HEK293T (cell line): ENCODE measurements around the gene ATAD2B.

ENCODE experiments used
- CTCF ChIA-PET: fragments of 350-600 bp; formaldehyde crosslinking; extraction: SDS; loops from one replicate; lab custom pipeline; 2021; ENCODE audit warnings: antibody characterized with exemption, inconsistent platforms; lab: Yijun Ruan, JAX
- POLR2A ChIA-PET: fragments of 350-600 bp; formaldehyde crosslinking; extraction: SDS; loops from one replicate; lab custom pipeline; 2020; ENCODE audit warnings: antibody characterized with exemption, inconsistent platforms; lab: Yijun Ruan, JAX
- DNase-seq: peaks from one replicate; pipeline ENCODE4 v3.0.0; 2012; ENCODE audit warnings: mixed read lengths; ENCODE audit errors: extremely low spot score
- ARNT ChIP-seq: fragments of 450-650 bp; IDR thresholded peaks from 2 replicates; pipeline ENCODE4 v1.6.1; 2017; ENCODE audit warnings: mild to moderate bottlenecking
- BHLHE40 ChIP-seq: fragments of 450-650 bp; IDR thresholded peaks from 2 replicates; pipeline ENCODE4 v1.6.1; 2016; ENCODE audit warnings: mild to moderate bottlenecking, moderate library complexity, borderline replicate concordance
- CTBP1 ChIP-seq: fragments of 450-650 bp; IDR thresholded peaks from 2 replicates; pipeline ENCODE4 v1.6.1; 2016; ENCODE audit warnings: borderline replicate concordance
- ELF4 ChIP-seq: fragments of 450-650 bp; IDR thresholded peaks from 2 replicates; pipeline ENCODE4 v1.6.1; 2017; ENCODE audit warnings: antibody characterized with exemption
- FOXA1 ChIP-seq: fragments of 450-650 bp; IDR thresholded peaks from 2 replicates; pipeline ENCODE4 v1.6.1; 2016; ENCODE audit warnings: mild to moderate bottlenecking
- FOXK2 ChIP-seq: fragments of 450-650 bp; IDR thresholded peaks from 2 replicates; pipeline ENCODE4 v1.6.1; 2016; ENCODE audit warnings: mild to moderate bottlenecking
- FOXM1 ChIP-seq: fragments of 450-650 bp; IDR thresholded peaks from 2 replicates; pipeline ENCODE4 v1.6.1; 2017; ENCODE audit warnings: mild to moderate bottlenecking, borderline replicate concordance
- HDGF ChIP-seq: fragments of 450-650 bp; IDR thresholded peaks from 2 replicates; pipeline ENCODE4 v1.6.1; 2017; ENCODE audit warnings: antibody characterized with exemption, borderline replicate concordance
- L3MBTL2 ChIP-seq: fragments of 450-650 bp; conservative IDR thresholded peaks from 2 replicates; pipeline ENCODE4 v1.6.1; 2016; ENCODE audit warnings: mild to moderate bottlenecking
- LEF1 ChIP-seq: fragments of 450-650 bp; IDR thresholded peaks from 2 replicates; pipeline ENCODE4 v1.6.1; 2017; ENCODE audit warnings: mild to moderate bottlenecking, borderline replicate concordance
- NFRKB ChIP-seq: fragments of 450-650 bp; IDR thresholded peaks from 2 replicates; pipeline ENCODE4 v1.6.1; 2016; ENCODE audit warnings: mild to moderate bottlenecking, moderate library complexity
- PKNOX1 ChIP-seq: fragments of 450-650 bp; IDR thresholded peaks from 2 replicates; pipeline ENCODE4 v1.6.1; 2016
- SP1 ChIP-seq: fragments of 450-650 bp; IDR thresholded peaks from 2 replicates; pipeline ENCODE4 v1.6.1; 2017
- SUZ12 ChIP-seq: fragments of 450-650 bp; IDR thresholded peaks from 2 replicates; pipeline ENCODE4 v1.6.1; 2016; ENCODE audit warnings: mild to moderate bottlenecking
- TARDBP ChIP-seq: fragments of 450-650 bp; IDR thresholded peaks from 2 replicates; pipeline ENCODE4 v1.6.1; 2016
- ZNF384 ChIP-seq: fragments of 450-650 bp; IDR thresholded peaks from 2 replicates; pipeline ENCODE4 v1.6.1; 2016

Gene ATAD2B

DNA sequence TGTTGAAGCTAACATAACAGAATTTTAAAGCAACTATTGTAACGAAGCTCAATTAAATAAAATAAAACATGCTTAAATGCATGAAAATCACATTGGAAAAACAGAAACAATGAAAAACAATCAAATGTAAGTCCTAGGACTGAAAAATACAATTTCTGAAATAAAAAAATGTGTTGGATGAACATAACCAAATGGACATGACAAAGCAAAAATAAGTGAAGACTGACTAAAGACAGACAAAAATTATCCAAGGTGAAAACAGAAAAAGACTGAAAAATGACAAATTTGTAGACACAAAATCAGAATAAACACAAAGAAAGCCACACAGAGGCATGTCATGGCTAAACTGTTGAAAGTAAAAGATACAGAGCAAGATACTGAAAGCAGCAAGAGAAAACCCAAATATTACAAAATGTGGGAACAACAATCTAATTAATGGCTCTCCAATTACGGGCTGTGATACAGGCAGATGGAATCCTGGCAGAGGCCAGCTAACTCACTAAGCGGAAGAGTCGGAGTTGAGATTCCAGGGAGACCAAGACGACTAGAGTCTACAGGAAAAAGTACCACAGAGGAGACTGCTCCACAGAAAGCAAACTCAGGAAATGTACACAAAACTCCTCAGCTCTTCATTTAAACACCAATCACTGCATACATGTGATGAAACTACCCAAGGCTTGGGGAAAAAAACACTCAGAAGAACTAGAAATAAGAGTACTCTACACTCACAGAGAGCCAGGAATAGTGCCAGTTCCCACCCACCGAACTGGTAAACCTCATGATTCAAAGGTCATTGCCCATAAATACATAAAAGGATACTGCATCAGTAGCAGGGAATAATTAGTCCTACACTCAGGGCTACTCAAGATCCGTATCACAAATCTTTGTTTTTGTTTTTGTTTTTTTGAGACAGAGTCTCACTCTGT, 83.6 kb downstream of the ATAD2B start:
- no peak for DNase-seq
- CTCF ChIA-PET, result no interaction called here
- POLR2A ChIA-PET, result no interaction called here
- no peak for TF ChIP-seq LEF1
- no peak for TF ChIP-seq FOXK2

DNA sequence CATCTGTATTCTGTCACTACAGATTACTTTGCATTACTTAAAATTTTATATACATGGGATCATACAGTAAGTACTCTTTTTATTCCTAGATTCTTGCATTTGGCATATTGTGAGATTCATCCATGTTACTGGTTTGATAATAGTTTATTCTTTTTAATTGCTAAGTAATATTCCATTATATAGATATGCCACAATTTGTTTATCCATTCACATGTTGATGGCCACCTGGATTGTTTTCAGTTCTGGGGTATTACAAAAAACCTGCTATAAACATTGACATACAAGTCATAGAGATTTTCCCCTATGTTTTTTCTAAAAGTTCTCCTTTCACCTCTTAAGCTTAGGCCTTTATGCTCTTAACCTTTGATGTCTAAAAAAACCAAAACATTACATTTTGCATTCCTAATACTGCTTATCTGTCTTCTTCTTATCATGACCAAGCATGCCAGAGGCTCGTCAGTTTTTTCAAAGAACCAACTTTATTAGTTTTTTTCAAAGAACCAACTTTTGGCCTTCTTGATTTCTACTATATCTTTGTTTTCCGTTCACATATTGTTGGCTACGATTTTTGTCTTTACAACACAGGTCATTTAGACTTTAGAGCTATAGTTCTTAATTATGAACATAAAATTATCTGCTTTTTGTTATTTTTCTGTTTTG, 86.9 kb downstream of the ATAD2B start:
- DNase-seq, result no peak
- ChIA-PET POLR2A (no interaction called here), CTCF (no interaction called here)
- TF ChIP-seq L3MBTL2, result no peak

- TF ChIP-seq FOXK2, result no peak
- TF ChIP-seq FOXA1, result no peak
- no peak for TF ChIP-seq CTBP1
- no peak for TF ChIP-seq ARNT
- TF ChIP-seq NFRKB, result no peak
- TF ChIP-seq ELF4, result no peak
- no peak for TF ChIP-seq LEF1
- no peak for TF ChIP-seq L3MBTL2
- no peak for TF ChIP-seq HDGF
- TF ChIP-seq TARDBP, result no peak
- TF ChIP-seq ZNF384, result no peak
- POLR2A ChIA-PET, result no interaction called here
- CTCF ChIA-PET, result no interaction called here
- no peak for DNase-seq
Measured at GRCh38 chr2:23838996-23839395, 87.9 kb downstream of the ATAD2B start.

DNA sequence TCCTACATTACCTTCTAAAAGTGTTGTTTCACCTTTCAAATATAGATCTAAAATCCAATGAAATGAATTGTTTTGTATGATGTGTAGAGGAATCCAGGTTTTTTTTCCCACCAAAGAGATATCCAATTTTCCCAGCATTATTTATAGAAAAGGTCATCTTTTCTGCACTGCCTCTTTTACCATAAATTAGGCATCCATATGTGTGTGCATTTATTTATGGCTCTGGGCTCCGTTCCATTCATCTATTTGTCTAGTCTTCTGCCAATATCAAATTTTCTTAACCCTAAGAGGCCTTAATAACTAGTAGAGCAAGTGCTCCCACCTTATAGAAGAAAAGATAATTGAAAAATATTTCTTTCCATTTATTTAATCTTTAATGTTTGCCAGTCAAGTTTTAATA, 88.3 kb downstream of the ATAD2B start:
- DNase-seq, result no peak
- ChIA-PET CTCF (no interaction called here), POLR2A (no interaction called here)
- no peak for TF ChIP-seq ZNF384

GRCh38 chr2:23837871-23838270, 89.1 kb downstream of the ATAD2B start:
- DNase-seq, result no peak
- CTCF ChIA-PET, result no interaction called here
- TF ChIP-seq NFRKB, result no peak
- no peak for TF ChIP-seq BHLHE40
- TF ChIP-seq SUZ12, result no peak
- no peak for TF ChIP-seq FOXK2
- TF ChIP-seq TARDBP, result no peak
- no peak for TF ChIP-seq L3MBTL2
- no peak for TF ChIP-seq ELF4
- no peak for TF ChIP-seq LEF1
- TF ChIP-seq ARNT, result no peak
- POLR2A ChIA-PET, result no interaction called here

DNA sequence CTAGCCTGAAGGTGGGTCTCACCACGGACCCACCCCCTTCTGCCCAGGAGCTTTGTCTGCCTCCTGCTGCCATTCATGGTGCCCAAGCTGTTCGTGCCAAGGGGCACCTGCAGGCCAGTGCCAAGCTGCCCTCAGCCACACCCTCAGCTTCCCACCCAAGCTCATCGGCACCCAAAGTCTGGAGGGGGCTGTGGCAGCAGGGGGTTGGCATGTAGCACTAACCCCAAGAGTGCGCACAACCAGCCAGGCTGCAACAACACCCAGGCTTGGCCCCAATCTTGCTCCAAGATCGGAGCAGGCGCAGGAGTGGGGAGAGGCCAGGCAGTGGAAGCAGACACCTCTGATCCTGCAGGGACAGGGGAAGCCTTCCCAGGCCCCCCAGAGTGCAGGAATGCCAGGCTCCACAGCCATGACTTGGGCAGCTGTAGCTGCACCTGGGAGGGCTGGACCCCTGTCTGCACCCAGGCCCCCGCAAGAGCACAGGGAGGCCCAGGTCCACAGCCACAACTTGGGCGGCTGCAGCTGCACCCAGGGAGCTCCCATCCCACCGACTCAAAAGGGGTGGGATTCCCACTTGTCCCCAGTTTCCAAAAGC, 89.9 kb downstream of the ATAD2B start:
- ChIA-PET POLR2A (no interaction called here), CTCF (no interaction called here)
- TF ChIP-seq ELF4, result no peak
- TF ChIP-seq HDGF, result no peak
- TF ChIP-seq ZNF384, result no peak
- TF ChIP-seq ARNT, result no peak
- TF ChIP-seq LEF1, result no peak
- no peak for TF ChIP-seq L3MBTL2
- no peak for TF ChIP-seq NFRKB
- TF ChIP-seq SP1, result no peak
- TF ChIP-seq BHLHE40, result no peak
- TF ChIP-seq FOXK2, result no peak
- TF ChIP-seq TARDBP, result no peak
- TF ChIP-seq PKNOX1, result no peak
- no peak for TF ChIP-seq FOXA1
- no peak for TF ChIP-seq FOXM1
- TF ChIP-seq CTBP1, result no peak
- TF ChIP-seq SUZ12, result no peak
- DNase-seq, result no peak

- CTCF ChIA-PET, result no interaction called here
- no peak for DNase-seq
- TF ChIP-seq ZNF384, result no peak
- no peak for TF ChIP-seq ELF4
- TF ChIP-seq FOXK2, result no peak
- TF ChIP-seq ARNT, result no peak
- no peak for TF ChIP-seq SUZ12
- POLR2A ChIA-PET, result no interaction called here
Measured at GRCh38 chr2:23836505-23836904, 90.4 kb downstream of the ATAD2B start.

DNA sequence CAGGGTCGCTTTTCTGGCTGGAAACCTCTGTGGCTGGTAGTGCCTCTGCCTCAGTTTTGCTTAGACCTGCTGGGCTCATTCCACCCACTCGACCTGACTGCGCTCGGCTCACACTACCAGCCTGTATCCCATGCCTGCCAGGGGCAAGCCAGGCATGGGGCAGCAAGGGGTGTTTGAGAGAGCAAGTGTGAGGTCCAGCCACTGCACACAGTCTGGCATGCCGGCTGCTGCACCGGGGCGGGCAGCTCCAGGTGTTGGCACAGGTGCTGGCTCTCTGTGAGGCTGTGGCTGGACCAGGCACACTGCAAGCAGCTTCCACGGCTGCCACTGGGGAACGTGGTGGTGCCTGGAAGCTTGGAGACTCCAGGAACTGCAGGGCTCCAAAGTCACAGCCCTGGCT, 90.9 kb downstream of the ATAD2B start:
- DNase-seq, result no peak
- TF ChIP-seq ARNT (no peak), SUZ12 (no peak), ZNF384 (no peak), BHLHE40 (no peak), TARDBP (no peak), FOXM1 (no peak), LEF1 (no peak)
- POLR2A ChIA-PET, result no interaction called here
- CTCF ChIA-PET, result no interaction called here
